PC-9 (cell line): ENCODE data around the gene WFIKKN1. TPM values are rescaled to one million over a fixed set of nuclear protein-coding genes. Genes with fewer than 3 reads are reported as not detected.

Experiments used
- BruUV-seq: library from RNA; stranded (reverse); fragments of 400-500 nt; replicated peaks from 2 replicates; lab custom pipeline; 2021; lab: Mats Ljungman, UMichigan
- CTCF ChIA-PET: fragments of 300-600 bp; sonication (Branson Sonifier 250); formaldehyde crosslinking; loops from one replicate; lab custom pipeline; 2022; ENCODE audit warnings: antibody characterized with exemption; lab: Charles Lee
- POLR2A ChIA-PET: fragments of 300-600 bp; sonication (Branson Sonifier 250); formaldehyde crosslinking; loops from one replicate; lab custom pipeline; 2022; ENCODE audit warnings: antibody characterized with exemption; ENCODE audit not compliant: unreplicated experiment; lab: Charles Lee
- DNase-seq, 2 experiments: peaks; one replicate each; pipeline versions ENCODE4 v3.0.0 to v3.0.0-alpha.2; 2015 to 2022; ENCODE audit warnings: mixed read lengths in 1 of 2
- H2AFZ ChIP-seq: fragments of 200-600 bp; sonication (generic); 2 replicates; pipeline ENCODE4 v1.8.1; 2017; ENCODE audit warnings: antibody characterized with exemption
- H3F3A ChIP-seq: fragments of 200-600 bp; sonication (generic); 2 replicates; pipeline ENCODE4 v1.8.1; 2017; ENCODE audit warnings: antibody characterized with exemption, mild to moderate bottlenecking, low read depth; ENCODE audit not compliant: insufficient read depth
- H3K27ac ChIP-seq: fragments of 200-600 bp; sonication (generic); 2 replicates; pipeline ENCODE4 v1.6.1; 2016; ENCODE audit warnings: mixed run types
- H3K27me3 ChIP-seq: fragments of 200-600 bp; sonication (generic); 2 replicates; pipeline ENCODE4 v1.6.1; 2016; ENCODE audit warnings: low read depth, mixed run types; ENCODE audit not compliant: insufficient read depth
- H3K36me3 ChIP-seq: fragments of 200-600 bp; sonication (generic); 2 replicates; pipeline ENCODE4 v1.6.1; 2016; ENCODE audit warnings: low read depth, mixed run types
- H3K4me1 ChIP-seq: fragments of 200-600 bp; sonication (generic); replicated peaks from 2 replicates; pipeline ENCODE4 v1.6.1; 2016; ENCODE audit warnings: mixed run types; ENCODE audit not compliant: insufficient read depth
- H3K4me2 ChIP-seq: fragments of 200-600 bp; sonication (generic); 2 replicates; pipeline ENCODE4 v1.6.1; 2017; ENCODE audit warnings: mixed run types
- H3K4me3 ChIP-seq: fragments of 200-600 bp; sonication (generic); 2 replicates; pipeline ENCODE4 v1.6.1; 2016; ENCODE audit warnings: mixed run types
- H3K79me2 ChIP-seq: fragments of 200-600 bp; sonication (generic); 2 replicates; pipeline ENCODE4 v1.6.1; 2017; ENCODE audit warnings: low read depth, mixed run types
- H3K9me2 ChIP-seq: fragments of 200-600 bp; sonication (generic); 2 replicates; pipeline ENCODE4 v1.8.1; 2017; ENCODE audit warnings: mild to moderate bottlenecking; ENCODE audit not compliant: insufficient read depth
- H3K9me3 ChIP-seq: fragments of 200-600 bp; sonication (generic); 2 replicates; pipeline ENCODE4 v1.8.1; 2016; ENCODE audit warnings: low read depth; ENCODE audit not compliant: insufficient read depth
- H4K20me1 ChIP-seq: fragments of 200-600 bp; sonication (generic); 2 replicates; pipeline ENCODE4 v1.8.1; 2017; ENCODE audit not compliant: insufficient read depth
- EZH2 ChIP-seq: fragments of 200-600 bp; sonication (generic); IDR thresholded peaks from 2 replicates; pipeline ENCODE4 v1.8.0; 2017; ENCODE audit warnings: antibody characterized with exemption, low read depth
- intact Hi-C: fragments of 100-400 bp; cut with micrococcal nuclease; formaldehyde crosslinking; loops from one replicate; pipeline ENCODE4 v1.10.0; 2022; ENCODE audit not compliant: unreplicated experiment
- total RNA-seq: library from RNA; stranded (reverse); gene quantifications from 2 replicates; pipeline ENCODE4 v1.2.3, GENCODE V29; 2021
- TF ChIP-seq, protein P1 (sequence below): fragments of 200-600 bp; sonication (generic); conservative IDR thresholded peaks from 2 replicates; pipeline ENCODE4 v1.6.1; 2017; ENCODE audit warnings: mixed run types, antibody characterized with exemption, mild to moderate bottlenecking, moderate library complexity

Gene WFIKKN1
- total RNA-seq, 1 experiment from 2014 or later = 6.9 TPM

GRCh38 chr16:630249-630814 lies 453 bp upstream of the WFIKKN1 start:
- Histone ChIP-seq H3K27ac (no peak overlapping the region), H3K4me2 (no peak overlapping the region), H3K4me3 (no peak overlapping the region), H3K4me1 (peaks cover 31% of the 10 kb centered on the region), H4K20me1 (0 out of 2 replicates have a peak, but pooled peaks cover 12% of the 10 kb centered on the region), H3F3A (peaks cover 25% of the 10 kb centered on the region; the same call in 1 of the 2 replicates), H2AFZ (no peak overlapping the region), H3K27me3 (no peaks in the 10 kb centered on the region), H3K9me3 (no peaks in the 10 kb centered on the region), H3K36me3 (no peaks in the 10 kb centered on the region), H3K9me2 (no peaks in the 10 kb centered on the region), H3K79me2 (peaks cover 13% of the 10 kb centered on the region)
- intact Hi-C loops = no loop called here
- ChIA-PET CTCF (no interaction called here), POLR2A (no interaction called here)
- DNase-seq = no peak
- TF ChIP-seq, protein P1, sequence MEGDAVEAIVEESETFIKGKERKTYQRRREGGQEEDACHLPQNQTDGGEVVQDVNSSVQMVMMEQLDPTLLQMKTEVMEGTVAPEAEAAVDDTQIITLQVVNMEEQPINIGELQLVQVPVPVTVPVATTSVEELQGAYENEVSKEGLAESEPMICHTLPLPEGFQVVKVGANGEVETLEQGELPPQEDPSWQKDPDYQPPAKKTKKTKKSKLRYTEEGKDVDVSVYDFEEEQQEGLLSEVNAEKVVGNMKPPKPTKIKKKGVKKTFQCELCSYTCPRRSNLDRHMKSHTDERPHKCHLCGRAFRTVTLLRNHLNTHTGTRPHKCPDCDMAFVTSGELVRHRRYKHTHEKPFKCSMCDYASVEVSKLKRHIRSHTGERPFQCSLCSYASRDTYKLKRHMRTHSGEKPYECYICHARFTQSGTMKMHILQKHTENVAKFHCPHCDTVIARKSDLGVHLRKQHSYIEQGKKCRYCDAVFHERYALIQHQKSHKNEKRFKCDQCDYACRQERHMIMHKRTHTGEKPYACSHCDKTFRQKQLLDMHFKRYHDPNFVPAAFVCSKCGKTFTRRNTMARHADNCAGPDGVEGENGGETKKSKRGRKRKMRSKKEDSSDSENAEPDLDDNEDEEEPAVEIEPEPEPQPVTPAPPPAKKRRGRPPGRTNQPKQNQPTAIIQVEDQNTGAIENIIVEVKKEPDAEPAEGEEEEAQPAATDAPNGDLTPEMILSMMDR = no peak
- TF ChIP-seq EZH2 = no peak
- BruUV-seq = no TSS peak

DNA sequence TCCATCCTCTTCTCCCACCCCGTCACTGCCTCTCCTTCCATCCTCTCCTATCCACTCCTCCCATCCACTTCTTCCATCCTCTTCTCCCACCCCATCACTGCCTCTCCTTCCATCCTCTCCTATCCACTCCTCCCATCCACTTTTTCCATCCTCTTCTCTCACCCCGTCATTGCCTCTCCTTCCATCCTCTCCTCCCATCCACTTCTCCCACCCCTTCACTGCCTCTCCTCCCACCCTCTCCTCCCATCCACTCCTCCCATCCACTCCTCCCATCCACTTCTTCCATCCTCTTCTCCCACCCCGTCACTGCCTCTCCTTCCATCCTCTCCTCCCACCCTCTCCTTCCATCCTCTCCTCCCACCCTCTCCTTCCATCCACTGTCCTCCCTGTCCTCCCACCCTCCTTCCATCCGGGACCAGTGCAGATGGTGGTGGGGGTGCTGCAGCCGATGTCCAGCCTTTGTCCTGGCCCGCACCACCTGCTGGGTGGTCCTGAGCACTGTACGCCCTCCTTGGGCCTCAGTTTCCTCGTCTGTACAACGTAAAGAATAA lies 1.1 kb downstream of the WFIKKN1 start:
- Histone ChIP-seq H2AFZ (no peak overlapping the region), H3K4me3 (no peak overlapping the region), H3K79me2 (peaks cover 19% of the 10 kb centered on the region), H3F3A (peaks cover 22% of the 10 kb centered on the region; the same call in 1 of the 2 replicates), H3K9me2 (no peaks in the 10 kb centered on the region), H3K9me3 (no peaks in the 10 kb centered on the region), H3K4me2 (no peak overlapping the region), H3K27me3 (no peaks in the 10 kb centered on the region), H4K20me1 (0 out of 2 replicates have a peak, but pooled peaks cover 12% of the 10 kb centered on the region), H3K4me1 (peaks cover 24% of the 10 kb centered on the region), H3K36me3 (no peaks in the 10 kb centered on the region), H3K27ac (no peak overlapping the region)
- ChIA-PET CTCF (interaction anchor here (0.7 kb wide), 1 partner anchor 38 kb away, joined by 3 read pairs; no protein-coding TSS in a partner anchor), POLR2A (no interaction called here)
- BruUV-seq = no TSS peak
- DNase-seq = no peak
- TF ChIP-seq, protein P1 = no peak
- TF ChIP-seq EZH2 = no peak
- intact Hi-C loops = no loop called here

- Histone ChIP-seq H3K9me2 (no peaks in the 10 kb centered on the region), H3K9me3 (no peaks in the 10 kb centered on the region), H3K27me3 (no peaks in the 10 kb centered on the region), H2AFZ (no peak overlapping the region), H3K4me1 (peaks cover 18% of the 10 kb centered on the region), H3K4me3 (no peak overlapping the region), H3K27ac (no peak overlapping the region), H3K4me2 (no peak overlapping the region), H3F3A (peaks cover 14% of the 10 kb centered on the region; the same call in 1 of the 2 replicates), H3K79me2 (peaks cover 19% of the 10 kb centered on the region), H3K36me3 (no peaks in the 10 kb centered on the region), H4K20me1 (0 out of 2 replicates have a peak, but pooled peaks cover 6% of the 10 kb centered on the region)
- intact Hi-C loops = no loop called here
- DNase-seq = no peak
- BruUV-seq = no TSS peak
- CTCF ChIA-PET = no interaction called here
- no peak for TF ChIP-seq EZH2
- TF ChIP-seq, protein P1 = no peak
- POLR2A ChIA-PET = no interaction called here
These were observed 1.9 kb downstream of the WFIKKN1 start for GRCh38 chr16:632486-633335.
